Osteoblast (primary cell): ENCODE results near the gene RPL37. TPM values are rescaled to one million over a fixed set of nuclear protein-coding genes. Genes with fewer than 3 reads are reported as not detected.
A peak's percentile ranks its signal among the peaks of the same experiment; 100 is the strongest.

Experiments used
- DNase-seq: peaks from one replicate; pipeline ENCODE4 v3.0.0; 2011; ENCODE audit warnings: low spot score, mixed read lengths; ENCODE audit not compliant: insufficient read length; ENCODE audit errors: missing footprints
- H2AFZ ChIP-seq: 2 replicates; pipeline ENCODE4 v1.6.0; 2011; ENCODE audit warnings: mild to moderate bottlenecking, low read length
- H3K27ac ChIP-seq: 2 replicates; pipeline ENCODE4 v1.5.1; 2011; ENCODE audit warnings: mild to moderate bottlenecking, low read depth, low read length, moderate library complexity
- H3K27me3 ChIP-seq: 2 replicates; pipeline ENCODE4 v1.6.0; 2012; ENCODE audit warnings: mild to moderate bottlenecking, control low read depth, inconsistent platforms, low read length, moderate library complexity; ENCODE audit not compliant: insufficient read depth
- H3K36me3 ChIP-seq: 2 replicates; pipeline ENCODE4 v1.5.1; 2011; ENCODE audit warnings: mild to moderate bottlenecking, low read length, control low read depth, moderate library complexity; ENCODE audit not compliant: insufficient read depth
- H3K4me1 ChIP-seq: 2 replicates; pipeline ENCODE4 v1.5.1; 2011; ENCODE audit warnings: mild to moderate bottlenecking, low read length, control low read depth, moderate library complexity; ENCODE audit not compliant: insufficient read depth
- H3K4me2 ChIP-seq: 2 replicates; pipeline ENCODE4 v1.6.0; 2011; ENCODE audit warnings: mild to moderate bottlenecking, low read length; ENCODE audit not compliant: insufficient read depth
- H3K4me3 ChIP-seq: fragments of 200-600 bp; sonication (generic); 3 replicates; pipeline ENCODE4 v1.5.1; 2012; ENCODE audit warnings: mild to moderate bottlenecking, low read length, inconsistent platforms; ENCODE audit not compliant: insufficient read depth
- H3K79me2 ChIP-seq: 2 replicates; pipeline ENCODE4 v1.6.0; 2012; ENCODE audit warnings: mild to moderate bottlenecking, low read length, control low read depth, inconsistent platforms; ENCODE audit not compliant: insufficient read depth
- H3K9me3 ChIP-seq: 2 replicates; pipeline ENCODE4 v1.5.1; 2011; ENCODE audit warnings: low read depth, low read length, control low read depth
- H4K20me1 ChIP-seq: 2 replicates; pipeline ENCODE4 v1.6.0; 2012; ENCODE audit warnings: mild to moderate bottlenecking, low read length, control low read depth; ENCODE audit not compliant: insufficient read depth
- total RNA-seq: library from RNA; depleted of rRNA; stranded (reverse); fragments of >200 nt; gene quantifications from 2 replicates; pipeline ENCODE4 v1.2.3, GENCODE V29; 2012
- TF ChIP-seq, protein P1 (sequence below): IDR thresholded peaks from 2 replicates; pipeline ENCODE4 v1.5.1; 2011; ENCODE audit warnings: mild to moderate bottlenecking, low read depth, low read length, moderate library complexity; ENCODE audit errors: extremely low read depth

RPL37 gene
- total RNA-seq, 1 donor, result 220 TPM

DNA sequence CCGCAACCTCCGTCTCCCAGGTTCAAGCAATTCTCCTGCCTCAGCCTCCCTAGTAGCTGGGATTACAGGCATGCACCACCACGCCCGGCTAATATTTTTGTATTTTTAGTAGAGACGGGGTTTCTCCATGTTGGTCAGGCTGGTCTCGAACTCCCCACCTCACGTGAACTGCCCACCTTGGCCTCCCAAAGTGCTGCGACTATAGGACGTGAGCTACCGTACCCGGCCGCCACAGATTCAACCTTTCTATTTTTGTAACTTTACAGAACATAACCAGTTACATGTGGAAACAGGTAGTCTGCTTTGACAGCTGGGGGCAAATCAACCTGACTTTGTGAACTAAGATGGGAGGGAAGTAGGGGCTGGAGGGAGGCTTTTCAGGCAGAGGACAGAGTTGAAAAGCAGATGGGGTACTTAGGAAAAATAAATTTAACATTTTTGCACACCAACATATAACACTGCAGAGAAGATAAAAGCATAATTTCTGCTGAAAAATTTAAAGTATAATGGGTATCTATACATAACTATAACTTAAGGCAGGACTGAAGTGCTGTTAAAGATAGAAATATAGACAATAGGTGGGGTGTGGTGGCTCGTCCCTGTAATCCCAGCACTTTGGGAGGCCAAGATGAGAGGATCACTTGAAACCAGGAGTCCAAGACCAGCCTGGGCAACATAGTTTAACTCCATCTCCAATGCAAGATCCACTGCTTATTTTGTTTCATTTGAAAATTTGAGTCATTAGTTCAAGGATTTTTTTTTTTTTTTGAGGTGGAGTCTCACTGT is 5.1 kb downstream of the RPL37 start:
- Histone ChIP-seq H3K27me3 (no peaks in the 10 kb centered on the region), H3K4me3 (no peak overlapping the region), H2AFZ (no peak overlapping the region), H3K4me1 (peaks cover 26% of the 10 kb centered on the region), H3K79me2 (peaks cover 45% of the 10 kb centered on the region), H4K20me1 (peaks cover 66% of the 10 kb centered on the region), H3K27ac (no peak overlapping the region), H3K9me3 (no peaks in the 10 kb centered on the region), H3K4me2 (no peak overlapping the region), H3K36me3 (peaks cover 86% of the 10 kb centered on the region)
- TF ChIP-seq, protein P1, sequence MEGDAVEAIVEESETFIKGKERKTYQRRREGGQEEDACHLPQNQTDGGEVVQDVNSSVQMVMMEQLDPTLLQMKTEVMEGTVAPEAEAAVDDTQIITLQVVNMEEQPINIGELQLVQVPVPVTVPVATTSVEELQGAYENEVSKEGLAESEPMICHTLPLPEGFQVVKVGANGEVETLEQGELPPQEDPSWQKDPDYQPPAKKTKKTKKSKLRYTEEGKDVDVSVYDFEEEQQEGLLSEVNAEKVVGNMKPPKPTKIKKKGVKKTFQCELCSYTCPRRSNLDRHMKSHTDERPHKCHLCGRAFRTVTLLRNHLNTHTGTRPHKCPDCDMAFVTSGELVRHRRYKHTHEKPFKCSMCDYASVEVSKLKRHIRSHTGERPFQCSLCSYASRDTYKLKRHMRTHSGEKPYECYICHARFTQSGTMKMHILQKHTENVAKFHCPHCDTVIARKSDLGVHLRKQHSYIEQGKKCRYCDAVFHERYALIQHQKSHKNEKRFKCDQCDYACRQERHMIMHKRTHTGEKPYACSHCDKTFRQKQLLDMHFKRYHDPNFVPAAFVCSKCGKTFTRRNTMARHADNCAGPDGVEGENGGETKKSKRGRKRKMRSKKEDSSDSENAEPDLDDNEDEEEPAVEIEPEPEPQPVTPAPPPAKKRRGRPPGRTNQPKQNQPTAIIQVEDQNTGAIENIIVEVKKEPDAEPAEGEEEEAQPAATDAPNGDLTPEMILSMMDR, result no peak
- no peak for DNase-seq

GRCh38 chr5:40828690-40829661 is 6.0 kb downstream of the RPL37 start:
- no peaks in the 10 kb centered on the region for H3K9me3 ChIP-seq
- peaks cover 81% of the 10 kb centered on the region for H3K36me3 ChIP-seq
- H2AFZ ChIP-seq, result no peak overlapping the region
- peaks cover 35% of the 10 kb centered on the region for H3K79me2 ChIP-seq
- H3K4me1 ChIP-seq, result peaks cover 26% of the 10 kb centered on the region
- no peaks in the 10 kb centered on the region for H3K27me3 ChIP-seq
- TF ChIP-seq, protein P1, result no peak
- H4K20me1 ChIP-seq, result peaks cover 60% of the 10 kb centered on the region
- H3K4me3 ChIP-seq, result no peak overlapping the region
- H3K4me2 ChIP-seq, result no peak overlapping the region
- peak; percentile 21 for DNase-seq
- H3K27ac ChIP-seq, result peak overlapping the region; percentile 23

DNA sequence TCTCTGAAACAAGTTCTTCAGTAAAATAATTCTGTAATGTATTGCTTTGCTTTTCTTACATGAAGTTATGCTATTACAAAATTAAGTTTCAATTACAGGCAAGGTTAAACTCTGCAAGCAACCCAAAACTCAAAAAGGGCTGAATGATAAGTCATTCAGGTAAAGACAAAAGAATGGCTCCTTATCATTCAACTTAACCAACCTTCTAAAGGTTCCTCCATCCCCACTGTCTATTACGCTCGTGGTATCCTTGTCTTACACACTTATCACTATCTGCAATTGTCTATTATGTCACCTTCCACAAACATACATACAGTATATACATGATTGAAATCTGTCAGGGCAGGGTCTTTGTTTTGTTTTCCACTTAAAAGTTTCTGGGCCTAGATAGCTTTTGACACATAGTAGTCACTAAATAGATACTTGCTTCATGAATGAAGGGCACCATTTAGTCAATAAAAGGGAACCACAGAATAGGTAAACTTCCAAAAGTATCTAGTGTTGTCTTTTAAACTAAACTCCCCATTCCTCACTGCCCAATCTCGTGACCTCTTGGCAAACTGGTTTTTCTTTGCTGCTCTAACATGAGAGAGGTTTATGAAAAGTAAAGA is 6.9 kb downstream of the RPL37 start:
- peaks cover 17% of the 10 kb centered on the region for H3K4me1 ChIP-seq
- peaks cover 51% of the 10 kb centered on the region for H4K20me1 ChIP-seq
- peaks cover 73% of the 10 kb centered on the region for H3K36me3 ChIP-seq
- TF ChIP-seq, protein P1, result no peak
- peak overlapping the region; percentile 23 for H3K27ac ChIP-seq
- no peak overlapping the region for H2AFZ ChIP-seq
- H3K27me3 ChIP-seq, result no peaks in the 10 kb centered on the region
- H3K4me3 ChIP-seq, result no peak overlapping the region
- H3K9me3 ChIP-seq, result no peaks in the 10 kb centered on the region
- H3K79me2 ChIP-seq, result peaks cover 27% of the 10 kb centered on the region
- no peak overlapping the region for H3K4me2 ChIP-seq
- no peak for DNase-seq
